H1 (cell line): ENCODE measurements around the gene DBH. TPM values are rescaled to one million over a fixed set of nuclear protein-coding genes. Genes with fewer than 3 reads are reported as not detected.

Experiments
- CTCF ChIA-PET: fragments of 300-600 bp; sonication (Branson Sonifier 250); formaldehyde crosslinking; loops from one replicate; lab custom pipeline; 2021; ENCODE audit not compliant: partially characterized antibody; lab: Charles Lee
- POLR2A ChIA-PET: fragments of 300-600 bp; sonication (Branson Sonifier 250); formaldehyde crosslinking; loops from one replicate; lab custom pipeline; 2021; ENCODE audit warnings: inconsistent platforms; ENCODE audit not compliant: partially characterized antibody; lab: Charles Lee
- DNase-seq, 2 experiments: peaks; one replicate each; pipeline versions ENCODE4 v3.0.0 to v3.0.0-alpha.2; 2010 to 2022; ENCODE audit warnings: low spot score in 2 of 2, low read depth in 1 of 2, mixed read lengths in 1 of 2
- FAIRE-seq: peaks from 2 replicates; lab custom pipeline; 2011; peaks lifted over from hg19 to GRCh38; lab: Jason Lieb, UNC
- H2AFZ ChIP-seq: 2 replicates; pipeline ENCODE4 v1.8.1; 2012; ENCODE audit warnings: low read length, inconsistent platforms
- H2AK5ac ChIP-seq: 2 replicates; pipeline ENCODE4 v1.6.1; 2013; ENCODE audit warnings: low read depth, low read length
- H2BK120ac ChIP-seq: replicated peaks from 2 replicates; pipeline ENCODE3; 2013; ENCODE audit warnings: low read depth, low read length, inconsistent platforms
- H2BK12ac ChIP-seq: 2 replicates; pipeline ENCODE4 v1.6.1; 2013; ENCODE audit warnings: low read depth, low read length
- H2BK15ac ChIP-seq: 2 replicates; pipeline ENCODE4 v1.6.1; 2013; ENCODE audit warnings: low read length
- H2BK20ac ChIP-seq: 2 replicates; pipeline ENCODE4 v1.6.1; 2013; ENCODE audit warnings: low read length
- H2BK5ac ChIP-seq: 2 replicates; pipeline ENCODE4 v1.6.1; 2013; ENCODE audit warnings: low read depth, low read length
- H3K14ac ChIP-seq: 2 replicates; pipeline ENCODE4 v1.6.1; 2013; ENCODE audit warnings: inconsistent platforms; ENCODE audit not compliant: insufficient read length
- H3K18ac ChIP-seq: 2 replicates; pipeline ENCODE4 v1.6.1; 2013; ENCODE audit warnings: low read length; ENCODE audit errors: extremely low read depth
- H3K23ac ChIP-seq: 2 replicates; pipeline ENCODE4 v1.6.1; 2013; ENCODE audit warnings: inconsistent platforms; ENCODE audit not compliant: insufficient read length
- H3K23me2 ChIP-seq: 2 replicates; pipeline ENCODE4 v1.6.1; 2013; ENCODE audit warnings: low read depth, low read length
- H3K27ac ChIP-seq: 2 replicates; pipeline ENCODE4 v1.6.1; 2011; ENCODE audit warnings: low read depth, low read length, inconsistent platforms
- H3K27me3 ChIP-seq, 4 experiments: replicated peaks in 1 of 4; 1 replicate in 1 of 4; 2 replicates in 3 of 4; pipeline versions ENCODE4 v1.6.1 to v1.8.1; 2011 to 2013; ENCODE audit warnings: low read length in 3 of 4, mild to moderate bottlenecking in 3 of 4, inconsistent platforms in 2 of 4, mixed read lengths in 2 of 4, moderate library complexity in 1 of 4; ENCODE audit not compliant: control insufficient read depth in 3 of 4, insufficient read depth in 3 of 4; ENCODE audit errors: extremely low read depth in 1 of 4
- H3K36me3 ChIP-seq, 4 experiments: 2 replicates each; pipeline versions ENCODE4 v1.6.1 to v1.8.1; 2011 to 2013; ENCODE audit warnings: mild to moderate bottlenecking in 4 of 4, low read length in 3 of 4, moderate library complexity in 2 of 4, control low read depth in 1 of 4, inconsistent platforms in 1 of 4; ENCODE audit not compliant: insufficient read depth in 4 of 4, control insufficient read depth in 2 of 4
- H3K4ac ChIP-seq: replicated peaks from 2 replicates; pipeline ENCODE3; 2013; ENCODE audit warnings: low read length, low read depth, mixed read lengths, inconsistent platforms; ENCODE audit not compliant: insufficient read length
- H3K4me1 ChIP-seq, 4 experiments: replicated peaks in 1 of 4; 1 replicate in 1 of 4; 2 replicates in 3 of 4; pipeline versions ENCODE4 v1.6.1 to v1.8.1; 2011 to 2013; ENCODE audit warnings: low read length in 3 of 4, inconsistent platforms in 2 of 4, mixed read lengths in 1 of 4; ENCODE audit not compliant: insufficient read depth in 4 of 4, control insufficient read depth in 3 of 4
- H3K4me2 ChIP-seq, 2 experiments: 2 replicates each; pipeline versions ENCODE4 v1.6.1 to v1.8.1; 2011 to 2013; ENCODE audit warnings: low read depth in 2 of 2, low read length in 2 of 2, control low read depth in 1 of 2, inconsistent platforms in 1 of 2, mild to moderate bottlenecking in 1 of 2; ENCODE audit not compliant: insufficient read depth in 1 of 2
- H3K4me3 ChIP-seq, 4 experiments: fragments of 200-600, 300-600 bp in 1 of 4; sonication (generic), shearing (Covaris generic), sonication (Bioruptor Twin) in 1 of 4; 2 replicates each; pipeline versions ENCODE4 v1.5.1 to v1.8.1; 2011 to 2016; ENCODE audit warnings: low read length in 4 of 4, low read depth in 3 of 4, control low read depth in 2 of 4, inconsistent platforms in 2 of 4, mild to moderate bottlenecking in 2 of 4, mixed read lengths in 1 of 4, moderate library complexity in 1 of 4; ENCODE audit not compliant: insufficient read depth in 2 of 4; ENCODE audit errors: extremely low read depth in 1 of 4
- H3K56ac ChIP-seq: replicated peaks from 2 replicates; pipeline ENCODE3; 2013; ENCODE audit warnings: low read depth, mild to moderate bottlenecking, mixed read lengths, low read length, inconsistent platforms; ENCODE audit not compliant: insufficient read length
- H3K79me1 ChIP-seq: 2 replicates; pipeline ENCODE4 v1.6.1; 2013; ENCODE audit warnings: low read depth, low read length, control low read depth
- H3K79me2 ChIP-seq, 2 experiments: 2 replicates each; pipeline versions ENCODE4 v1.6.1 to v1.8.1; 2012 to 2013; ENCODE audit warnings: low read length in 2 of 2, mild to moderate bottlenecking in 2 of 2, inconsistent platforms in 1 of 2; ENCODE audit not compliant: insufficient read depth in 2 of 2, control insufficient read depth in 1 of 2
- H3K9ac ChIP-seq, 4 experiments: replicated peaks in 1 of 4; 1 replicate in 1 of 4; 2 replicates in 3 of 4; pipeline versions ENCODE4 v1.6.1 to v1.8.1; 2011 to 2013; ENCODE audit warnings: low read depth in 3 of 4, low read length in 3 of 4, control low read depth in 2 of 4, mild to moderate bottlenecking in 2 of 4, moderate library complexity in 2 of 4, inconsistent platforms in 1 of 4; ENCODE audit errors: extremely low read depth in 1 of 4
- H3K9me3 ChIP-seq, 2 experiments: 2 replicates each; pipeline versions ENCODE4 v1.6.1 to v1.8.1; 2012 to 2013; ENCODE audit warnings: mild to moderate bottlenecking in 2 of 2, moderate library complexity in 2 of 2, control low read depth in 1 of 2, inconsistent platforms in 1 of 2, low read depth in 1 of 2, low read length in 1 of 2, mixed read lengths in 1 of 2; ENCODE audit not compliant: insufficient read depth in 2 of 2
- H4K20me1 ChIP-seq, 2 experiments: replicated peaks in 1 of 2; 2 replicates each; pipeline versions ENCODE3 to v1.8.1; 2011 to 2013; ENCODE audit warnings: inconsistent platforms in 2 of 2, low read length in 2 of 2, mild to moderate bottlenecking in 1 of 2; ENCODE audit not compliant: insufficient read depth in 2 of 2, control insufficient read depth in 1 of 2
- H4K5ac ChIP-seq: 2 replicates; pipeline ENCODE4 v1.6.1; 2013; ENCODE audit warnings: low read length, low read depth, mixed read lengths, inconsistent platforms; ENCODE audit not compliant: insufficient read length
- H4K8ac ChIP-seq: 2 replicates; pipeline ENCODE4 v1.8.0; 2013; ENCODE audit warnings: mild to moderate bottlenecking, moderate library complexity, low read length, inconsistent platforms; ENCODE audit not compliant: insufficient read depth; ENCODE audit errors: extremely low read depth
- H4K91ac ChIP-seq: replicated peaks from 2 replicates; pipeline ENCODE3; 2013; ENCODE audit warnings: low read length, mixed read lengths, inconsistent platforms; ENCODE audit not compliant: insufficient read length
- KDM1A ChIP-seq: fragments of 200-600, 300-600 bp; sonication (generic); IDR thresholded peaks from 2 replicates; pipeline ENCODE4 v1.7.1; 2016; ENCODE audit warnings: mild to moderate bottlenecking, low read length, borderline replicate concordance
- SIN3A ChIP-seq, 2 experiments: IDR thresholded peaks in 1 of 2; conservative IDR thresholded peaks in 1 of 2; 2 replicates each; pipeline ENCODE4 v1.6.1; 2011 to 2012; ENCODE audit warnings: low read length in 2 of 2, improper control_type of control experiment in 1 of 2, low read depth in 1 of 2, mild to moderate bottlenecking in 1 of 2
- SIRT6 ChIP-seq: IDR thresholded peaks from one replicate; pipeline ENCODE4 v1.7.1; 2012; ENCODE audit warnings: low read length, inconsistent platforms
- SP4 ChIP-seq: IDR thresholded peaks from 2 replicates; pipeline ENCODE4 v1.6.1; 2012; ENCODE audit warnings: low read length, inconsistent platforms
- WGBS, 2 experiments: shearing (Covaris generic) in 1 of 2; methylation state at CpG; one replicate each; pipeline versions ENCODE4 v1.1.6 to v1.1.7; 2013 to 2015; ENCODE audit warnings: low lambda C conversion rate in 2 of 2, mixed read lengths in 2 of 2, inconsistent platforms in 1 of 2, low coverage in 1 of 2, missing lambda C conversion rate in 1 of 2; ENCODE audit not compliant: insufficient replicate concordance in 2 of 2, insufficient coverage in 1 of 2, insufficient read length in 1 of 2; ENCODE audit errors: extremely low coverage in 1 of 2, missing lambda C conversion rate in 1 of 2; 5-methylcytosine and 5-hydroxymethylcytosine counted together
- polyA plus RNA-seq, 7 experiments: library from polyadenylated mRNA; depleted of rRNA in 3 of 7; stranded (reverse) in 5 of 7; unstranded in 2 of 7; fragments of >200 nt in 5 of 7; fragments of 200-250 nt in 2 of 7; gene quantifications; 1 replicate in 5 of 7; 2 replicates in 1 of 7; 4 replicates in 1 of 7; pipeline versions ENCODE4 v1.2.1 to v1.2.3, GENCODE V29; 2011 to 2013; ENCODE audit warnings: missing spikeins in 2 of 7, mixed read lengths in 2 of 7
- total RNA-seq: library from RNA; stranded (reverse); fragmentation: NEBNext Ultra II Directional; extraction: Animal tissue kit (Norgen Biotek cat#: 25700); gene quantifications from 2 replicates; pipeline ENCODE4 v1.2.1, GENCODE V29; 2021

The DBH gene
- total and polyA plus RNA-seq, 2 of the 8 experiments (the other 6 are each of a cell fraction or from before 2014, with no cell fraction given): 0.18 TPM; not detected in 1

DNA sequence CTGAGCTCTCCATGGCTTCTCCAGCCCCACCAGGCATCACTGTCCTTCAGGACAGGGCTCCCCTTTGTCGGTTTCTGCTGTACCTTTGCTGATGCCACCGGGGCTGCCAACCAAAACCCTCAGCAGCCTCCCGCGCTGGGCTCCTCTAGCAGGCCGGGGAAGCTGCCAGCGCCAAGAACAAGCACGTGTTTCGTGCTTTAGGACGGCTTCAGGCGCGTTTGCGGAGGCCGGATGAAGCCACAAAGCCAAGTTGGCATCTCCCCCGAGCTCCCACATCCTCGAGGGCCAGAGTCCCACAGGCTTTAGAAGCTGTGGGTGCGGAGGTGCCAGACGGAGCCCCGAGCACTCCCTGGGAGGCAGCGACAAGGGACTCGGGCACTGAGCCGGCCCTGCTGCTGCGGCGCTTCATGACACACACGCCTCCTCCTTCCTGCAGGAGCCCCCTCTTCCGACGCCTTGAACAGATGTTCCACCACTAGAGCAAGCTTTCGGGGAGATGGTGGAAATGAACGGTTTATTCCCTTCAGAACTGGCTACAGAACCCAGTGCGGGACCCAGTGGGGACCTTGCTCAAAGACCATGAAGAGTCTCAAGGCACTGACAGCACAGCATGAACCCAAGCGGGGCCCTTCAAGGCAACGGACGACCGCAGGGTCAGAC, 65.3 kb downstream of the DBH start:
- H2BK5ac ChIP-seq: no peak overlapping the region
- WGBS, 2 experiments: 90% methylated on average over 31 of the region's 33 CpGs; no CpG with 5 or more reads in 1 of the 2 experiments
- CTCF ChIA-PET: interaction anchor here (0.7 to 2.6 kb wide), 11 partner anchors 8 to 238 kb away, joined by 3 to 11 read pairs (median 4); no protein-coding TSS in a partner anchor
- H3K27ac ChIP-seq: no peak overlapping the region
- H3K4me1 ChIP-seq: peaks cover 0 to 13% (median 10%) of the 10 kb centered on the region in 4 experiments; a peak in 5 of 7 replicates
- H3K4ac ChIP-seq: no peak overlapping the region
- no peak overlapping the region for H3K18ac ChIP-seq
- H2BK15ac ChIP-seq: no peak overlapping the region
- H3K9ac ChIP-seq: no peak overlapping the region
- H3K23ac ChIP-seq: no peak overlapping the region
- H3K79me2 ChIP-seq: no peaks in the 10 kb centered on the region
- TF ChIP-seq SIRT6 (no peak), KDM1A (no peak), SP4 (no peak), SIN3A (conservative IDR thresholded peaks at IDR 0.05 in 1 of 2, IDR thresholded peaks at IDR 0.05 in 1 of 2; ENCODE audit: low read depth in 1 of 2, low read length in 2 of 2) (no peak)
- H3K23me2 ChIP-seq: no peaks in the 10 kb centered on the region
- H2AFZ ChIP-seq: no peak overlapping the region
- no peak overlapping the region for H2BK20ac ChIP-seq
- no peaks in the 10 kb centered on the region for H3K9me3 ChIP-seq
- no peak overlapping the region for H3K56ac ChIP-seq
- H4K5ac ChIP-seq: no peak overlapping the region
- FAIRE-seq: no peak
- no peak overlapping the region for H2AK5ac ChIP-seq
- no peak overlapping the region; the same call in 1 of the 2 replicates for H4K8ac ChIP-seq
- H3K4me3 ChIP-seq: no peak overlapping the region
- peak overlapping the region; percentile 14 for H2BK120ac ChIP-seq
- POLR2A ChIA-PET: interaction anchor here (0.9 kb wide), 1 partner anchor 93 kb away, joined by 3 read pairs; no protein-coding TSS in a partner anchor
- no peaks in the 10 kb centered on the region for H4K20me1 ChIP-seq
- H2BK12ac ChIP-seq: no peak overlapping the region
- DNase-seq: no peak
- no peaks in the 10 kb centered on the region for H3K36me3 ChIP-seq
- H3K79me1 ChIP-seq: no peaks in the 10 kb centered on the region
- no peak overlapping the region for H4K91ac ChIP-seq
- no peaks in the 10 kb centered on the region; a peak in 2 of 7 replicates for H3K27me3 ChIP-seq
- no peak overlapping the region for H3K14ac ChIP-seq
- no peak overlapping the region for H3K4me2 ChIP-seq
